SK-N-SH (cell line): ENCODE data around the gene AUTS2. TPM values are rescaled to one million over a fixed set of nuclear protein-coding genes. Genes with fewer than 3 reads are reported as not detected.

Experiments used
- CTCF ChIA-PET: fragments of 300-600, 350-600 bp; formaldehyde crosslinking; extraction: SDS; loops from one replicate; lab custom pipeline; 2021; lab: Yijun Ruan, JAX
- POLR2A ChIA-PET: fragments of 350-600 bp; sonication (Branson Sonifier 250); formaldehyde crosslinking; extraction: SDS; loops from one replicate; lab custom pipeline; 2020; ENCODE audit warnings: antibody characterized with exemption, inconsistent platforms; lab: Yijun Ruan, JAX
- DNase-seq: peaks from one replicate; pipeline ENCODE4 v3.0.0; 2012
- H2AFZ ChIP-seq: fragments of 200-600 bp; sonication (generic); 2 replicates; pipeline ENCODE4 v1.8.1; 2016; ENCODE audit warnings: antibody characterized with exemption, mild to moderate bottlenecking, low read depth
- H3F3A ChIP-seq: fragments of 200-600 bp; sonication (generic); replicated peaks from 2 replicates; pipeline ENCODE3; 2016; ENCODE audit warnings: antibody characterized with exemption, mild to moderate bottlenecking; ENCODE audit not compliant: insufficient read depth
- H3K27ac ChIP-seq, 2 experiments: fragments of 200-500 bp in 1 of 2; fragments of 200-600 bp in 1 of 2; sonication (Bioruptor generic) in 1 of 2; sonication (generic), shearing (Covaris generic) in 1 of 2; 2 replicates each; pipeline versions ENCODE4 v1.5.1 to v1.6.1; 2014 to 2016; ENCODE audit warnings: low read depth in 2 of 2, inconsistent platforms in 1 of 2, low read length in 1 of 2, mild to moderate bottlenecking in 1 of 2, mixed read lengths in 1 of 2
- H3K27me3 ChIP-seq: fragments of 200-600 bp; sonication (generic), shearing (Covaris generic); 2 replicates; pipeline ENCODE4 v1.6.1; 2016; ENCODE audit warnings: mixed run types; ENCODE audit not compliant: insufficient read depth
- H3K36me3 ChIP-seq, 2 experiments: fragments of 200-500 bp in 1 of 2; fragments of 200-600 bp in 1 of 2; sonication (Bioruptor generic) in 1 of 2; sonication (generic) in 1 of 2; replicated peaks in 1 of 2; 2 replicates each; pipeline versions ENCODE3 to v1.5.1; 2014 to 2016; ENCODE audit warnings: low read length in 1 of 2, mild to moderate bottlenecking in 1 of 2; ENCODE audit not compliant: insufficient read depth in 2 of 2, control insufficient read depth in 1 of 2
- H3K4me1 ChIP-seq, 2 experiments: fragments of 200-500 bp in 1 of 2; fragments of 200-600 bp in 1 of 2; sonication (Bioruptor generic) in 1 of 2; sonication (generic), shearing (Covaris generic) in 1 of 2; 2 replicates each; pipeline versions ENCODE4 v1.5.1 to v1.6.1; 2014 to 2016; ENCODE audit warnings: low read depth in 1 of 2, low read length in 1 of 2, mixed run types in 1 of 2; ENCODE audit not compliant: insufficient read depth in 2 of 2, control insufficient read depth in 1 of 2
- H3K4me2 ChIP-seq: fragments of 200-600 bp; sonication (generic), shearing (Covaris generic); 2 replicates; pipeline ENCODE4 v1.6.1; 2017; ENCODE audit warnings: mixed run types
- H3K4me3 ChIP-seq, 2 experiments: fragments of 200-500 bp in 1 of 2; fragments of 200-600 bp in 1 of 2; sonication (Bioruptor generic) in 1 of 2; sonication (generic), shearing (Covaris generic) in 1 of 2; 2 replicates each; pipeline versions ENCODE4 v1.5.1 to v1.8.1; 2014 to 2016; ENCODE audit warnings: low read depth in 2 of 2, inconsistent platforms in 1 of 2, low read length in 1 of 2, mild to moderate bottlenecking in 1 of 2, mixed read lengths in 1 of 2, moderate library complexity in 1 of 2
- H3K79me2 ChIP-seq: fragments of 200-600 bp; sonication (generic); 2 replicates; pipeline ENCODE4 v1.8.1; 2017; ENCODE audit warnings: mild to moderate bottlenecking; ENCODE audit not compliant: insufficient read depth
- H3K9ac ChIP-seq: fragments of 200-600 bp; sonication (generic); 2 replicates; pipeline ENCODE4 v1.6.1; 2017; ENCODE audit warnings: mixed run types
- H3K9me2 ChIP-seq: fragments of 200-600 bp; sonication (generic); 2 replicates; pipeline ENCODE4 v1.6.1; 2017; ENCODE audit warnings: mixed run types
- H3K9me3 ChIP-seq: fragments of 200-600 bp; sonication (generic); 2 replicates; pipeline ENCODE4 v1.6.1; 2017; ENCODE audit warnings: mixed run types, mild to moderate bottlenecking, moderate library complexity
- H4K20me1 ChIP-seq: fragments of 200-600 bp; sonication (generic); 2 replicates; pipeline ENCODE4 v1.6.1; 2017; ENCODE audit warnings: mild to moderate bottlenecking, mixed run types; ENCODE audit not compliant: insufficient read depth
- CHD2 ChIP-seq: fragments of 150-350 bp; IDR thresholded peaks from 2 replicates; pipeline ENCODE4 v1.6.1; 2018; ENCODE audit warnings: low read length; ENCODE audit not compliant: partially characterized antibody
- CTCF ChIP-seq: fragments of 200-600 bp; sonication (generic); IDR thresholded peaks from 2 replicates; pipeline ENCODE4 v1.6.1; 2017; ENCODE audit warnings: antibody characterized with exemption, mild to moderate bottlenecking, moderate library complexity
- ELF1 ChIP-seq: IDR thresholded peaks from 2 replicates; pipeline ENCODE4 v1.4.0; 2012
- FOSL2 ChIP-seq: IDR thresholded peaks from 2 replicates; pipeline ENCODE4 v1.4.0; 2012; ENCODE audit warnings: low read depth, mild to moderate bottlenecking, moderate library complexity, borderline replicate concordance
- FOXM1 ChIP-seq: IDR thresholded peaks from 2 replicates; pipeline ENCODE4 v1.4.0; 2012; ENCODE audit warnings: low read depth, mild to moderate bottlenecking
- GATA2 ChIP-seq: sonication (generic); formaldehyde crosslinking; IDR thresholded peaks from 2 replicates; pipeline ENCODE4 v1.5.0; 2020; ENCODE audit warnings: mild to moderate bottlenecking, missing genetic modification reagents
- IRF3 ChIP-seq: fragments of 150-350 bp; IDR thresholded peaks from 2 replicates; pipeline ENCODE4 v1.6.1; 2016; ENCODE audit warnings: mild to moderate bottlenecking, low read depth, low read length
- MXI1 ChIP-seq: IDR thresholded peaks from 2 replicates; pipeline ENCODE4 v1.6.1; 2012; ENCODE audit warnings: mild to moderate bottlenecking, low read depth, low read length, improper control_type of control experiment
- PBX3 ChIP-seq: IDR thresholded peaks from 2 replicates; pipeline ENCODE4; 2012
- RCOR1 ChIP-seq: fragments of 150-350 bp; IDR thresholded peaks from 2 replicates; pipeline ENCODE4 v1.6.1; 2017; ENCODE audit warnings: antibody characterized with exemption, low read length
- RXRA ChIP-seq: IDR thresholded peaks from 2 replicates; pipeline ENCODE4 v1.4.0; 2012; ENCODE audit warnings: low read depth, mild to moderate bottlenecking, borderline replicate concordance
- SIN3A ChIP-seq: IDR thresholded peaks from 2 replicates; pipeline ENCODE4 v1.6.1; 2012; ENCODE audit warnings: low read depth, mild to moderate bottlenecking, low read length, moderate library complexity, borderline replicate concordance
- TAF1 ChIP-seq: IDR thresholded peaks from 2 replicates; pipeline ENCODE4 v1.6.1; 2012; ENCODE audit warnings: low read depth, mild to moderate bottlenecking, low read length, moderate library complexity, borderline replicate concordance
- YY1 ChIP-seq: IDR thresholded peaks from 2 replicates; pipeline ENCODE4 v1.4.0; 2012; ENCODE audit warnings: low read depth, mild to moderate bottlenecking
- WGBS: methylation state at CpG from one replicate; pipeline ENCODE4 v1.1.6; 2017; ENCODE audit warnings: low lambda C conversion rate; 5-methylcytosine and 5-hydroxymethylcytosine counted together
- polyA plus RNA-seq, 3 experiments: library from polyadenylated mRNA; depleted of rRNA; stranded (reverse); fragments of >200 nt; gene quantifications; 2 replicates each; pipeline ENCODE4 v1.2.3, GENCODE V29; 2012
- TF ChIP-seq, protein P1 (sequence below): IDR thresholded peaks from 2 replicates; pipeline ENCODE4 v1.4.0; 2012; ENCODE audit warnings: low read depth, borderline replicate concordance

The AUTS2 gene
- polyA plus RNA-seq, 1 of the 3 experiments (the other 2 are of a cell fraction): 15.6 TPM

DNA sequence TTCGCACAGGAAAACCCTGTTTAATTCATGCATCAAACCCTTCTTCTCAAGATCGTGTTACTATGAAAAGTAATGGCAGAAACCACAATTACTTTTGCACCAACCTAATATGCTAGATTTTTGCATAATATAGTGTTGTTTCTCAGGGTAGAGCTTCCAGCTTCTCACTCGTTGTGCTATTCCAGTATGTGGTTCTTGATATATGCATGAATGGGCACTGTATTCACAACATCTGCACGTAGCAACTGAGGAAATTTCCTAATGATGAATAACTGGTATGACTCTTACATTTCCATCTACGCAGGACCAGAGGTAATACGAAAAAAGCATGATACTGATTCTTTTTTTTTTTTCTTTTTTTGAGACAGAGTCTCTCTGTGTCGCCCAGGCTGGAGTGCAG lies 1207.1 kb downstream of the AUTS2 start:
- WGBS: 31% methylated on average over 7 of the region's 7 CpGs
- no peaks in the 10 kb centered on the region for H3F3A ChIP-seq
- H3K4me3 ChIP-seq: no peak overlapping the region
- no peak overlapping the region for H3K27ac ChIP-seq
- ChIA-PET POLR2A (no interaction called here), CTCF (no interaction called here)
- no peaks in the 10 kb centered on the region for H3K9me2 ChIP-seq
- H3K4me2 ChIP-seq: no peak overlapping the region
- H2AFZ ChIP-seq: no peak overlapping the region
- no peak for TF ChIP-seq RXRA
- no peak for TF ChIP-seq CTCF
- TF ChIP-seq YY1: no peak
- TF ChIP-seq ELF1: no peak
- no peak for TF ChIP-seq FOSL2
- no peak for TF ChIP-seq GATA2
- no peak for TF ChIP-seq PBX3
- H3K27me3 ChIP-seq: 0 out of 2 replicates have a peak, but pooled peaks cover 3% of the 10 kb centered on the region
- no peak overlapping the region for H3K9ac ChIP-seq
- no peaks in the 10 kb centered on the region for H3K36me3 ChIP-seq
- no peaks in the 10 kb centered on the region for H3K9me3 ChIP-seq
- no peaks in the 10 kb centered on the region for H3K4me1 ChIP-seq
- DNase-seq: no peak
- no peaks in the 10 kb centered on the region for H4K20me1 ChIP-seq
- no peaks in the 10 kb centered on the region for H3K79me2 ChIP-seq

- Histone ChIP-seq H3K9me2 (no peaks in the 10 kb centered on the region), H3K4me1 (no peaks in the 10 kb centered on the region; a peak in 1 of 4 replicates), H3K9ac (no peak overlapping the region), H3K27me3 (0 out of 2 replicates have a peak, but pooled peaks cover 3% of the 10 kb centered on the region), H3K36me3 (no peaks in the 10 kb centered on the region), H4K20me1 (no peaks in the 10 kb centered on the region), H3K4me3 (no peak overlapping the region), H3F3A (no peaks in the 10 kb centered on the region), H3K9me3 (no peaks in the 10 kb centered on the region), H3K27ac (no peak overlapping the region), H3K4me2 (no peak overlapping the region)
- whole genome bisulfite sequencing: 52% methylated on average over 10 of the region's 11 CpGs
- ChIA-PET POLR2A (no interaction called here), CTCF (interaction anchor here (1.2 to 3.5 kb wide), 3 partner anchors 12 to 926 kb away, joined by 3 to 20 read pairs (median 3); no protein-coding TSS in a partner anchor)
- no peak for TF ChIP-seq SIN3A
- TF ChIP-seq CHD2: no peak
- TF ChIP-seq TAF1: no peak
- TF ChIP-seq, protein P1, sequence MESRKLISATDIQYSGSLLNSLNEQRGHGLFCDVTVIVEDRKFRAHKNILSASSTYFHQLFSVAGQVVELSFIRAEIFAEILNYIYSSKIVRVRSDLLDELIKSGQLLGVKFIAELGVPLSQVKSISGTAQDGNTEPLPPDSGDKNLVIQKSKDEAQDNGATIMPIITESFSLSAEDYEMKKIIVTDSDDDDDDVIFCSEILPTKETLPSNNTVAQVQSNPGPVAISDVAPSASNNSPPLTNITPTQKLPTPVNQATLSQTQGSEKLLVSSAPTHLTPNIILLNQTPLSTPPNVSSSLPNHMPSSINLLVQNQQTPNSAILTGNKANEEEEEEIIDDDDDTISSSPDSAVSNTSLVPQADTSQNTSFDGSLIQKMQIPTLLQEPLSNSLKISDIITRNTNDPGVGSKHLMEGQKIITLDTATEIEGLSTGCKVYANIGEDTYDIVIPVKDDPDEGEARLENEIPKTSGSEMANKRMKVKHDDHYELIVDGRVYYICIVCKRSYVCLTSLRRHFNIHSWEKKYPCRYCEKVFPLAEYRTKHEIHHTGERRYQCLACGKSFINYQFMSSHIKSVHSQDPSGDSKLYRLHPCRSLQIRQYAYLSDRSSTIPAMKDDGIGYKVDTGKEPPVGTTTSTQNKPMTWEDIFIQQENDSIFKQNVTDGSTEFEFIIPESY: no peak
- TF ChIP-seq MXI1: no peak
- no peak for TF ChIP-seq IRF3
- no peak for TF ChIP-seq FOXM1
- TF ChIP-seq PBX3: no peak
- TF ChIP-seq RCOR1: no peak
- TF ChIP-seq, all 33 proteins: peak for 0
- no peak for DNase-seq
- Histone ChIP-seq H3K79me2 (no peaks in the 10 kb centered on the region), H2AFZ (no peak overlapping the region)
Measured at GRCh38 chr7:70807650-70808049, 1209.4 kb downstream of the AUTS2 start.
